Activated CD8-positive, alpha-beta memory T cell treated with anti-CD3 and anti-CD28 coated beads, Interleukin-2, amount 50 U/mL, for 4 hours (primary cell): ENCODE data around the gene PIP4K2A.
"Not testable (repeated sequence)": the region's sequence is repeated elsewhere in the genome, so short reads cannot be mapped to it uniquely, and the experiment has no call there.

Experiments
- DNase-seq: peaks from one replicate; pipeline ENCODE4 v3.0.0-alpha.2; 2020

The PIP4K2A gene

DNA sequence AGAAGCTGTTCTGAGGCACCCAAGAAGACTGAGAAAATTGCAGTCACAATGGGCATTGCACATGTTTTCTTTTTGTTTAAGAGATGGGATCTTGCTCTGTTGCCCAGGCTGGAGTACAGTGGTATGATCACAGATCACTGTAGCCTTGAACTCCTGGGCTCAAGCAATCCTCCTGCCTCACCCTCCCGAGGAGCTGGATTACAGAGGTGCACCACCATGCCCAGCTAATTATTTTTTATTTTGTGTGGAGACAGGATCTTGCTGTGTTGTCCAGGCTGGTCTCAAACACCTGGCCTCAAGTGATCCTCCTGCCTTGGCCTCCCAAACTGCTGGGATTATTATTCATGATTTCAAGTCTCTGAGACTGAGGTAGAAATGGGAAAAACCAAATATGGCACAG lies 168.7 kb downstream of the PIP4K2A start:
- no peak for DNase-seq

DNA sequence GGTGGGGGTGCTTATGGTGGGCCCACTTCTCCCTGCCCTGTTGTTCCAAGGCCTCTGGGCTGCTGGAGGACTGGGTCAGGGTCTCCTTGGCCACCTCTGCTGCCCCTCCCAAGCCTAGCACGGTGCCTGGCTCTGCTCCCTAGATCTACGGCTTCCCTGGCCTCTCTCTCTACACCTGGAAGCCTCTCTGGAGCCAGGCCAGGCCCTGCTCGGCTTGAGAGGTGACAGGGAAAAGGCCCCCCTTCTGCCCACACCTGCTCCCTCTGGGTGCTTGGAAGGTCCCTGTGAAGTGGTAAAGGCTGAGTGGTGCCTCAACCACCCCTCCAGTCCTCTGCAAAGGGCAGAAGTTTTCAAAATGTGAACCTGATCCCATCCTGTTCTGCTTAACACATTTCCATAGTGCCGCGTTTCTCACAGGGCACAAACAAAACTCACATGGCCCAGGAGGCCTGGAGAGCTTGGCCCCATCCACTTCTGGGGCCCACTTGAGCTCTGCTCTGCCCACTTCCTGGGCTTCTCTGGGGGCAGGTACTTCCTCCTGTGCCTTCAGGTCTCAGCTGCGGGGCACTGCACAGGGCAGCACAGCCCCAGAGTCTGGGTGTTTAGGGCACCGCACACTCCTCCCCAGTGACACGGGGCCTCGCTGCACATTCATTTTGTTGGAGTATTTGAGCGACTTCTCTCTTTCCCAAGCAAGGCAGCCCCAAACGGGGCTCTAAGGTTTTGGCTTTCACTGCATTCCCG lies 169.9 kb downstream of the PIP4K2A start:
- no peak for DNase-seq

DNA sequence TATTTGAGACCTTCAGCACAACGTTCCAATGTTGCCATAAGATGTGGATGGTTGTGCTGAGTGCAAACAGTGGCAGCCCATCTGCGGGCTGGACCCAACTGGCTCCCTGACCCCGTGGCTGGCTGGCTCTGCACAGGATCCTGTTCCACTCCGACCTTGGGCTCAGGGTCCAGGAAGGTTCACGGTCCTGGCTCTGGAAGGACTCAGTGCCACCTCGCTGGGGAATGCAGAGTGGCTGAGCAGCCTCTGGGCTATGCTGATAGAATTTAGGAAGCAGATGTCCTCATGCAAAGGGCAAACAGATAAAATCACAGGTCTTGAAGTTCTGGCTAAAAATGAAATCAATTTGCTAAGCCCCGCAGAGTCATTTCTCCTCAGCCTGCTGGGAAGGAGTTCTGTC lies 171.6 kb downstream of the PIP4K2A start:
- DNase-seq, result no peak

DNA sequence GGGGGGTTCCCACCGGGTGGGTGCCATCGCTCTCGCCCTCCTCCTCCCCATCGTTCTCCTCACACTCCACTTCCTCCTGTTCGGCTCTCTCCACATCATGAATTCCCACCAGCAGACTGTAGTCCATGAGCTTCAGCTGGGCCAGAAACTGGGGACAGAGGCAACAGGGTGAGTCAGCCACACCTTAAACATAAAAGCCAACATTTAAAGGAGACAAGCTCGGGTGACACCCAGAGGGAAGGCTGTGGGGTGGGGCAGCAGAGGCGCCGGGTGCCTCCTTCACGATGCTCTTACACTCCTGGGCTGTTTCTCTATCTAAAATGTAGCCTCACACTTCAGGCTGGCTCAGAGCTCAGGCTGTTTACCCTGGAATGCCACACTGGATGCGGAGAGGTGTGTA lies 172.5 kb downstream of the PIP4K2A start:
- no peak for DNase-seq

DNA sequence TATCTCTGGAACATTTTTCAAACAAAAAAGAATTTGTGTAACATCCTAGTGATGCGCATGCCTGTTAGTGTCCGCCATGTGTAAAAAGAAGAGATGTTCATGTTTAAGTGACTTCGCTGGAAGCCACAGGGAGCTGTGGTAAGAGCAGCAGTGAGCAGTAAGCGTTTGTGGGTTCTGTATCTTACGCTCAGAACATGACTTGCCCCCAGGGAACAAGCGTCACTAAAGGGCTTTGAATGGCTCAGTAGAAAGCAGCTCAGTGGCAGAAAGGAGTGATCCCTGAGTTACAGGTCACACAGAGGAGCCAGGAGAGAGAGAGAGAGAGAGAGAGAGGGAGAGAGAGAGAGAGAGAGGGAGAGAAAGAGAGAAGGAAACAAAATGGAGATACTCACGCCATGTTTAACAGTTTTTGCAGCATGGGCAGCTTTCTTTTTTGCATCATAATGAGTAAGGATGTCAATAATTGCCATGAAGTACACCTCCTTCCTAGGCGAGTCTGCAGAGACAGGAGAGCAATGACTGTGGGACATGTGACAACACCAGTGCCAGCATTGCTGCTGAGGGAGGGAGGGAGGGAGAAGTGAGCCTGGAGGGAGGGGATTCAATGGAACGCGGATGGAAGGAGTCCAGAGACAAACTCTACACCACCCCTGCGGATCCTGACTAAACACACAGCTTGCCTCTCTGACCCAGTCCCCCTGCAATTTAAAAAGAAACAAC lies 174.6 kb downstream of the PIP4K2A start:
- DNase-seq, result no peak

DNA sequence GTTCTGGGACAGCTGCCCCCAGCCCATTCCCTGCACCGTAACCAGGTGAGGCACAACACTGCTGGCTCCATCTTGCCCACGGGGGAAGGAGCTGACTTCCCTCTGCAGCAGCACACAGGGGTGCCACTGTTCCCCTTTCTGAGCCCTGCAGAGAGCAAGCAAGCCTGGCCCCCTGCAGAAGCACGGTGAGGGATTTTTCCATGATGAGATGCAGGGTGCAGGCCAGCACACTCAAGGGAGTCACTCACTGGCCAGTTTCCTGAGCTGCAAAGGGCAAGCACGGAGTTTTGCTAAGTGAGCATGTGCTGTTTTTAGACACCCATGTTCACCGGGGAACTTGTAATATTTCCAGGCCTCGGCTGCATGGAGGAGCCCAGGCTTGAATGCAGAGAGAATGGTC lies 176.6 kb downstream of the PIP4K2A start:
- DNase-seq, result no peak

DNA sequence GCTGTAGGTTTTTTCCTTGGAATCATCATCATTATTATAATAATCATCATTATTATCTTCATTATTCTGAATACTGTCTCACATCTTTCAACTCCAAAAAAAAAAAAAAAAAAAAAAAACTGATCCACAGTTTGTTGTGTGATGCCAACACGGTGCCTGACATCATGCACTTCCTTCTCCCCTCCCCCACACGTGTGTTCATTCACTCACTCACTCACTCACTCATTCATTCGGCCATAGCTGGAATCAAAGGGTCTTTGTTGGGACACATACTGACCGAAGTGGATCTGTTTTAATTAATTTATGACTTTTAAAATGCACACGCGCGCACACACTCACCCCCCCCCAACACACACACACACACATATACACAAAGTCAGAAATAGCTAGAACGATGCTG lies 177.8 kb downstream of the PIP4K2A start:
- no peak for DNase-seq

DNA sequence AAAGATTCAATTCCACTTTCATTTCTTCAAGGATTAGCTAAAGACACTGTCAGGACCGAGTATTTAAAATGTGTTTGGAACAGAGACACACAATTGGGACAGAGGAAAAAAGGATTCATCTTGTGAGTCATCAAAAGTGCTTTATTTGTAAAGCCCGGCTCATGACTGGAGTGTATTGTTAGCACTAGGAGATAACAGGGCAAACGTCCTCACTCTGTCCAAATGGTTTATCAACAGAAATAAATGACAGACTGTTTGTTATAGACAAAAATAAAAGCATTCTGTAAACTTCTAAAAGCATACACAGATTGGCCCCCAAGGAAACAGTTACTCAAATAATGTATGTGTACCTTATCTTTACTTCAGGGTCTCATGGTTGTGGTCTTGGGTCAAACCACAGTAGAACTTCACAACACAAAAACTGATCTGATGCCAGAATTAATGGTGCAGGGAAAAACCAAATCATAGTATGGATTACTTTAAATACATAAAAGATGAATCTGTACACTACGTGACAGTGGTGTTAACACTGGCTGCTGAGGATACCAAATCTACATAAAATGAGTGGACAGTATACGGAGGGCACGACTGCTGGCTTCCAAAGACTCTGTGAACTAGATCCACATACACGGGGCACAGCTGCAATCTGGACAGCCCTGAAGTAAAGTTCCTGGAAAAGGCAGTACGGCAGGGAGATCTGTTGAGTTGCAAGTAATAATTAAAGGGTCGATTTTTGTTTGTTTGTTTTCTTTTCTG lies 179.4 kb downstream of the PIP4K2A start:
- DNase-seq, result no peak

DNA sequence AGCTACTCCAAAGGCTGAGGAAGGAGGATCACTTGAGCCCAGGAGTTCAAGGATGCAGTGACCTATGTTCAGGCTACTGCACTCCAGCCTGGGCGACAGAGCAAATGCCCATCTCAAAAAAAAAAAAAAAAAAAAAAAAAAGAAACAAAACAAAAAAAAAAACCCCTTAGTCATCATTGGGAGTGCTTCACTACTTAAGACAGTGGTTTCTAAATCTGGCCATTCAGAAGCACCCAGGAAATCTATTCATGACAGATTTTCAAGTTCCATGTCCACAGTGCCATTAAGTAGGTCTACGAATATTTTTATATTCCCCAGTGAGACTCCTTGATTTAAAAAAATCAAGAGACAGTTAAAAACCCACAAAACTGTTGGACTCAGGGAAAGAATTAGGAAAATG lies 182.9 kb downstream of the PIP4K2A start:
- DNase-seq, result no peak

DNA sequence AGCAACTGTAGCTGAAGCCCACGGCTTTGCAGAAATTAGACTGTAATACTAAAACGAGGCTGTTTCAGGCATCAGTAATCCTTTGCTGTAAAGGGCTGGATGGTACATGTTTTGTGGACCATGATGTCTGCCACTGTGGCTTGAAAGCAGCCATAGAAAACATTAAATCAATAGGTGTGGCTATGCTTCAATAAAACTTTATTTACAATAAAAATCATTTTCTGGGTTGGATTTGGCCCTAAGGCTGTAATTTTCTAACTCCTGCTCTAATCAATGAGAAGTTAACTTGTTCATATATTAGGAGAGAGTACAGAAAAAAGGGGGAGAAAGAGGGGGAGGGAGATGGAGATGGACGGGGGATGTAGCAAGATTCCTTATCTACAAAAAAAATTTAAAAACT lies 183.4 kb downstream of the PIP4K2A start:
- no peak for DNase-seq

DNA sequence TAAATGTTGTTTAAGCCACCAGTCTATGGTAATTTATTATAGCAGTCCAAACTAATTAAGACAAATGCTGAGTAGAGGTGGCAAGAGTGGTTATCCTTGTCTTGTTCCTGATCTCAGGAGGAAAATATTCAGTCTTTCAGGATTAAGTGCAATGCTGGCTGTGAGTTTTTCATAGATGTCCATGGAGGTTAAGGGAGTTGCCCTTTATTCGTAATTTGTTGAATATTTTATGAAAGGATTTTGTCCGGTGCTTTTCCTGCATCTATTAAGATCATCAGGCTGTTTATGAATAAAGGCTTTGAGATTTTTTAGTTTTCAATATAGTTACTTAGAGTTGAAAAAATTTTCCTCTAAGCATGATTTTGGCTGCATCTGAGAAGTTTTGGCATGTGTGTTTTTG lies 186.9 kb downstream of the PIP4K2A start:
- no peak for DNase-seq

DNA sequence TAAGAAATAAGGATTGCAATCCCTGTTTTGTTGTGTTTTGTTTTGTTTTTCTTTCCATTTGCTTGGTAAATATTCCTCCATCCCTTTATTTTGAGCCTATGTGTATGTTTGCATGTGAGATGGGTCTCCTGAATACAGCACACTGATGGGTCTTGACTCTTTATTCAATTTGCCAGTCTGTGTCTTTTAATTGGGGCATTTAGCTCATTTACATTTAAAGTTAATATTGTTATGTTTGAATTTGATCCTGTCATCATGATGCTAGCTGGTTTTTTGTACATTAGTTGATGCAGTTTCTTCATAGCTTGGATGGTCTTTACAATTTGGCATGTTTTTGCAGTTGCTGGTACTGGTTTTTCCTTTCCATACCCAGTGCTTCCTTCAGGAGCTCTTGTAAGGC lies 190.0 kb downstream of the PIP4K2A start:
- DNase-seq, result not testable (repeated sequence)

DNA sequence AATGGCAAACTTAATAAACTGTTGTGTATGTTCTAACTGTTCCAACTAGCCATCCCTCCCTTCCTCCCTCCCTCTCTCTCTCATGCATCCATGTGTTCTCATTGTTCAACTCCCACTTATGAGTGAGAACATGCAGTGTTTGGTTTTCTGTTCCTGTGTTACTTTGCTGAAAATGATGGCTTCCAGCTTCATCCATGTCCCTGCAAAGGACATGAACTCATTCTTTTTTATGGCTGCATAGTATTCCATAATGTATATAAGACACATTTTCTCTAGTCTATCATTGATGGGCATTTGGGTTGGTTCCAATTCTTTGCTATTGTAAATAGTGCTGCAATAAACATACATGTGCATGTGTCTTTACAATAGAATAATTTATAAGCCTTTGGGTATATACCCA lies 193.7 kb downstream of the PIP4K2A start:
- not testable (repeated sequence) for DNase-seq

DNA sequence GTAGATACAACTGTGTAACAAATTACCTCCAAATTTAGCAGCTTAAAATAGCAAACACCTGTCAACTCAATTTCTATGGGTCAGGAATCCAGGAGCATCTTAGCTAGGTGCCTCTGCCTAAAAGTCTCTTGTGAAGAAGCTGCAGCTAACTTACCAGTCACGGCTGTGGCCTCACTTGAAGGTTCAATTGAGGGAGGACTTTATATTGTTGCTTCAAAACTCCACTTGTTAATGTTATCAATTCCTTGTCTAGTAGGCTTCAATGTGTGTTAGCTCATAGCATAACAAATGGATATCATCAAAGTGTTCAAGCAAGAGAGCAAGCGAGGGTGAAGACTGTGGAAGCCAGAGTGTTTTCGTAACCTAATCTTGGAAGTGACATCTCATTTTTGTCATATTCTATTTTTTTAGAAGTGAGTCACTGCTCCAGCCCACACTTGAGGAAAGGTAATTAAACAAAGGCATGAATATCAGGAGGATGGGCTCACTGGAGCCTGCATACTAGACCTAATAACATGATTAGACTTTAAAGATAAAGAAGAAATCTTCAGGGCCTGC lies 196.1 kb downstream of the PIP4K2A start:
- DNase-seq, result no peak

DNA sequence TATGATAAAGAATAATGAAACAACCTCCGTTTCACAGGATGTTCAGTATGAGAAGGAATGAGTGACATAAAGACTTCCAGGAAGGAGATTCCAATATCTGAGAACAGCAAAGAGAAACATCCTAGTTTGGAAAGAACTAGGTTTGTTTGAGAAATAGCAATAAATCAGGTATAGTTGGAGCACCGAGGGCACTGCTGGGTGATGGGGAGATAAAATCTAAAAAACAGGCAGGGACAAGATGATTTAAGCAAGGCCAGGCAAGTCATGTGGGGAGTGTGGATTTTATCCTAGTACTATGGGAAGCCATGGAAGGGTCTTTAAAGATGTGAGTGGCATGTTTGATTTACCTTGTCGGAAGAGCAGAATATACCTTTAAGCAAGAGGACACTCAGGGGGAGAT lies 199.4 kb downstream of the PIP4K2A start:
- DNase-seq, result no peak

DNA sequence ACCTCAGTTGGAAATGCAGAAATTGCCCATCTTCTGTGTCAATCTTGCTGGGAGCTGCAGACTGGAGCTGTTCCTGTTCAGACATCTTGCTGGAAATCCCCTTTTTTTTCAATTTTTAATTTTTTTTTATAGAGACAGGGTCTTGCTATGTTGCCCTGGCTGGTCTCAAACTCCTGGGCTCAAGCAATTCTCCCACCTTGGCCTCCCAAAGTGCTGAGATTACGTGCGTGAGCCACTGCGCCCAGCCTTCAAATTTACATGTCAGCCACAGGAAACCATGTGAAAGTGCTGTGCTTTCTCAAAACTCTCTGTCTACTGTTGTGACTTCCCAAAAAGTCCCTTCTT lies 200.0 kb downstream of the PIP4K2A start:
- not testable (repeated sequence) for DNase-seq

DNA sequence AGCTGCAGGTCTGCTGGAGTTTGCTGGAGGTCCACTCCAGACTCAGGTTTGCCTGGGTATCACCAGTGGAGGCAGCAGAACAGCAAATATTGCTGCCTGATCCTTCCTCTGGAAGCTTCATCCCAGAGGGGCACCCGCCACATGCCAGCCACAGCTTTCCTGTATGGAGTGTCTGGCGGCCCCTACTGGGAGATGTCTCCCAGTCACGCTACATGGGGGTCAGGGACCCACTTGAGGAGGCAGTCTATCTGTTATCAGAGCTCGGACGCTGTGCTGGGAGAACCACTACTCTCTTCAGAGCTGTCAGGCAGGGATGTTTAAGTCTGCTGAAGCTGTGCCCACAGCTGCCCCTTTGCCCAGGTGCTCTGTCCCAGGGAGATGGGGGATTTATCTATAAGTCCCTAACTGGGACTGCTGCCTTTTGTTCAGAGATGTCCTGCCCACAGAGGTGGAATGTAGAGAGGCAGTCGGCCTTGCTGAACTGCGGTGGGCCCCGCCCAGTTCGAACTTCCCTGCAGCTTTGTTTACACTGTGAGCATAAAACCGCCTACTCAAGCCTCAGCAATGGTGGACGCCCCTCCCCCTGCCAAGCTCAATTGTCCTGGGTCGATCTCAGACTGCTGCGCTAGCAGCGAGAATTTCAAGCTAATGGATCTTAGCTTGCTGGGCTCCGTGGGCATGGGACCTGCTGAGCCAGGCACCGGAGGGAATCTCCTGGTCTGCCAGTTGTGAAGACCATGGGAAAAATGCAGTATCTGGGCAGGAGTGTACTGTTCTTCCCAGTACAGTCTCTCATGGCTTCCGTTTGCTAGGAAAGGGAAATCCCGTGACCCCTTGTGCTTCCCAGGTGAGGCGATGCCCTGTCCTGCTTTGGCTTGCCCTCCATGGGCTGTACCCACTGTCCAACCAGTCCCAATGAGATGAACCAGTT lies 200.6 kb downstream of the PIP4K2A start:
- not testable (repeated sequence) for DNase-seq

DNA sequence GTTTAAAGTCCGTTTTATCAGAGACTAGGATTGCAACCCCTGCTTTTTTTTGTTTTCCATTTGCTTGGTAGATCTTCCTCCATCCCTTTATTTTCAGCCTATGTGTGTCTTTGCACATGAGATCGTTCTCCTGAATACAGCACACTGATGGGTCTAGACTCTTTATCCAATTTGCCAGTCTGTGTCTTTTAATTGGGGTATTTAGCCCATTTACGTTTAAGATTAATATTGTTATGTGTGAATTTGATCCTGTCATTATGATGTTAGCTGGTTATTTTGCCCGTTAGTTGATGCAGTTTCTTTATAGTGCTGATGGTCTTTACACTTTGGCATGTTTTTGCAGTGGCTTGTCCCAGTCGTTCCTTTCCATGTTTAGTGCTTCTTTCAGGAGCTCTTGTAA lies 202.4 kb downstream of the PIP4K2A start:
- not testable (repeated sequence) for DNase-seq

DNA sequence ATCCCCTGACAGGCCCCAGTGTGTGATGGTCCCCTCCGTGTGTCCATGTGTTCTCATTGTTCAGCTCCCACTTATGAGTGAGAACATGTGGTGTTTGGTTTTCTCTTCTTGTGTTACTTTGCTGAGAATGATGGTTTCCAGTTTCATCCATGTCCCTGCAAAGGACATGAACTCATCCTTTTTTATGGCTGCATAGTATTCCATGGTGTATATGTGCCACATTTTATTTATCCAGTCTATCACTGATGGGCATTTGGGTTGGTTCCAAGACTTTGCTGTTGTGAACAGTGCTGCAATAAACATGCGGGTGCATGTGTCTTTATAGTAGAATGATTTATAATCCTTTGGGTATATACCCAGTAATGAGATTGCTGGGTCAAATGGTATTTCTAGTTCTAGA lies 206.2 kb downstream of the PIP4K2A start:
- DNase-seq, result not testable (repeated sequence)

DNA sequence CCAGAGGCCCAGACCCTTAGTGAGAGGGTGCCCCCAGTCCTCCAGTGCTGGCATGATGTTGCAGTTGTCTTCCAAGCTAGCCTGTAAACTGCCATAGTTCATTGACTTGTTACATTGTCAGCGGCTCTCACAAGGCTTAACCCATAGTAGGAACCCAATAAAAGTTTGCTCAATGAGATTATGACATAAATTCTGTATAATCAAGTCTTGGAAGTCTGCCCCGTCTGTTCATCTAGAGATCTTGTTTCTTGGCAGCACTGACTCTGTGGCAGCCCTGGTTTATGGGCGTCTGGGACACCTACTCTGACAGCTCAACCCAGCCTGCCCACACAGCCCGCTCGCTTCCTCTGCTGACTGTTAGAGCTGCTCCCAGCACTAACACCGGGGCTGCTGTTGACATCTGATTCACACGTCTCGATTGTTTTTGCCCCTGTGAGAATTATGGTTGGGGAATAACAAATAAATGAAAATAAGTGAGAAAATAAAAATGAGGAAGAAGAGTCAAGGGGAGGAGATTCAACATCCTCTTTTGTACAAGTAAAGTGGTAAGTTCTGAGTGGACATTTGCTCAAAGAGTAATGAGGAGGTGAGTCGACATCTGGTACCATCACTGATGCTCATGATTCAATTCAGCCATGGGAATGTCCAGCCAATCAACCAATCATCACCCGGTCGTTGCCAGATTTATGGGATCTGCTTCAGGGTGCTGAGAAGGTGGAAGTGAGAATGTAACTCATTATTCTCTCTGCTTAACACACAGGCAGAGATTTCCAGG lies 208.3 kb downstream of the PIP4K2A start:
- peak; percentile 67 for DNase-seq

DNA sequence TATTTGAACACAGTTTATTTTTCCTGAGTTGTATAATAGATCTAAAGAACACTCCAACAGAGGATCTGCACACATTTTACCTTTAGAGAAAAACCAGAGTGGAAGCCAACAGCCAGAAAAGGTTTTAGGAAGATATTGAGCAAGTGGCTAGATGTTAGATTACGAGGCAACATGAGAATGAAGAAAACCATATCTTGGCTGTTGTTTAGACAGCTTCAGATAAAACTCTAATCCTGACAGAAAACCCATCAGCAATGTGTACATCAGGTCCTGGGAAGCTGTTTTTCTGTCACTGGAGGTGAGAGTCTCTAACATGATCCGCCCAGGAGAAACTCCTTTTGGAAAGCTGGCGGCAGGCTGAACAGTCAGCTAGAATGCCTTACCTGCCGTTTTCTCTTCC lies 209.6 kb downstream of the PIP4K2A start:
- DNase-seq, result no peak
